Activated CD4-positive, alpha-beta memory T cell treated with anti-CD3 and anti-CD28 coated beads for 36 hours (primary cell): ENCODE data around the gene GPRIN3. TPM values are rescaled to one million over a fixed set of nuclear protein-coding genes. Genes with fewer than 3 reads are reported as not detected.
"Not testable (repeated sequence)": the region's sequence is repeated elsewhere in the genome, so short reads cannot be mapped to it uniquely, and the experiment has no call there.

Experiments used
- CTCF ChIA-PET: fragments of 350-600 bp; sonication (Branson Sonifier 250); formaldehyde crosslinking; loops from one replicate; lab custom pipeline; 2021; ENCODE audit warnings: antibody characterized with exemption, inconsistent platforms; lab: Charles Lee
- POLR2A ChIA-PET: fragments of 350-600 bp; sonication (Branson Sonifier 250); formaldehyde crosslinking; loops from one replicate; lab custom pipeline; 2021; ENCODE audit warnings: antibody characterized with exemption; lab: Charles Lee
- DNase-seq: peaks from one replicate; pipeline ENCODE4 v3.0.0-alpha.2; 2020
- H3K27ac Mint-ChIP-seq: one replicate; pipeline ENCODE4 v1.8.0; 2021; ENCODE audit warnings: mixed read lengths
- H3K27me3 Mint-ChIP-seq: one replicate; pipeline ENCODE4 v1.8.0; 2021; ENCODE audit warnings: mixed read lengths
- H3K36me3 Mint-ChIP-seq: one replicate; pipeline ENCODE4 v1.8.0; 2021; ENCODE audit warnings: mixed read lengths
- H3K4me1 Mint-ChIP-seq: one replicate; pipeline ENCODE4 v1.8.0; 2021; ENCODE audit warnings: low read depth, mixed read lengths
- H3K4me3 Mint-ChIP-seq: one replicate; pipeline ENCODE4 v1.8.0; 2021; ENCODE audit warnings: mild to moderate bottlenecking, mixed read lengths
- H3K9me3 Mint-ChIP-seq: one replicate; pipeline ENCODE4 v1.8.0; 2021; ENCODE audit warnings: mixed read lengths
- intact Hi-C: fragments of 100-400 bp; cut with micrococcal nuclease; formaldehyde crosslinking; loops from one replicate; pipeline ENCODE4 v1.15.1; 2023
- total RNA-seq, 2 experiments: library from RNA; stranded (reverse); gene quantifications; one replicate each; pipeline ENCODE4 v1.2.3, GENCODE V29; 2021

Gene GPRIN3
- total RNA-seq, 2 experiments from 2014 or later = 20.0 to 22.7 TPM

GRCh38 chr4:89217604-89218003 is 90.0 kb downstream of the GPRIN3 start:
- Mint-ChIP-seq H3K36me3 (no peaks in the 10 kb centered on the region), H3K9me3 (no peaks in the 10 kb centered on the region), H3K27ac (no peak overlapping the region), H3K4me1 (peaks cover 8% of the 10 kb centered on the region), H3K4me3 (no peak overlapping the region), H3K27me3 (peaks cover 2% of the 10 kb centered on the region)
- POLR2A ChIA-PET = no interaction called here
- intact Hi-C loops = no loop called here
- DNase-seq = no peak
- CTCF ChIA-PET = interaction anchor here (0.7 to 2.4 kb wide), 2 partner anchors 9 to 43 kb away, joined by 3 to 15 read pairs; no protein-coding TSS in a partner anchor

GRCh38 chr4:89216866-89217265 is 90.7 kb downstream of the GPRIN3 start:
- ChIA-PET CTCF (interaction anchor here (2.4 kb wide), 1 partner anchor 9 kb away, joined by 15 read pairs; no protein-coding TSS in a partner anchor), POLR2A (no interaction called here)
- H3K4me3 Mint-ChIP-seq = no peak overlapping the region
- H3K4me1 Mint-ChIP-seq = peaks cover 2% of the 10 kb centered on the region
- no peaks in the 10 kb centered on the region for H3K9me3 Mint-ChIP-seq
- H3K36me3 Mint-ChIP-seq = no peaks in the 10 kb centered on the region
- H3K27ac Mint-ChIP-seq = no peak overlapping the region
- H3K27me3 Mint-ChIP-seq = peaks cover 2% of the 10 kb centered on the region
- no peak for DNase-seq
- intact Hi-C loops = no loop called here

- H3K9me3 Mint-ChIP-seq = no peaks in the 10 kb centered on the region
Measured at GRCh38 chr4:89216422-89216821, 91.2 kb downstream of the GPRIN3 start.

GRCh38 chr4:89215736-89216135 is 91.9 kb downstream of the GPRIN3 start:
- intact Hi-C loops = no loop called here
- Mint-ChIP-seq H3K27me3 (peaks cover 3% of the 10 kb centered on the region), H3K4me1 (no peaks in the 10 kb centered on the region), H3K9me3 (no peaks in the 10 kb centered on the region), H3K27ac (no peak overlapping the region), H3K4me3 (no peak overlapping the region), H3K36me3 (no peaks in the 10 kb centered on the region)
- POLR2A ChIA-PET = no interaction called here
- CTCF ChIA-PET = no interaction called here
- no peak for DNase-seq

More at GRCh38 chr4:89216422-89216821, 91.2 kb downstream of the GPRIN3 start:
- POLR2A ChIA-PET = no interaction called here
- intact Hi-C loops = no loop called here
- Mint-ChIP-seq H3K27ac (no peak overlapping the region), H3K27me3 (peaks cover 2% of the 10 kb centered on the region), H3K4me1 (no peaks in the 10 kb centered on the region), H3K4me3 (no peak overlapping the region), H3K36me3 (no peaks in the 10 kb centered on the region)
- no peak for DNase-seq
- CTCF ChIA-PET = interaction anchor here (2.4 kb wide), 1 partner anchor 10 kb away, joined by 15 read pairs; no protein-coding TSS in a partner anchor

- Mint-ChIP-seq H3K27ac (no peak overlapping the region), H3K27me3 (peaks cover 3% of the 10 kb centered on the region), H3K4me3 (no peak overlapping the region), H3K36me3 (no peaks in the 10 kb centered on the region), H3K9me3 (peaks cover 5% of the 10 kb centered on the region), H3K4me1 (no peaks in the 10 kb centered on the region)
- intact Hi-C loops = no loop called here
- POLR2A ChIA-PET = no interaction called here
- CTCF ChIA-PET = no interaction called here
- DNase-seq = no peak
Measured at GRCh38 chr4:89214308-89214707, 93.3 kb downstream of the GPRIN3 start.

GRCh38 chr4:89213382-89213701 is 94.3 kb downstream of the GPRIN3 start:
- ChIA-PET POLR2A (no interaction called here), CTCF (no interaction called here)
- Mint-ChIP-seq H3K36me3 (no peaks in the 10 kb centered on the region), H3K4me3 (no peak overlapping the region), H3K9me3 (peaks cover 5% of the 10 kb centered on the region), H3K27ac (no peak overlapping the region), H3K4me1 (no peaks in the 10 kb centered on the region), H3K27me3 (peaks cover 6% of the 10 kb centered on the region)
- DNase-seq = no peak
- intact Hi-C loops = no loop called here

- intact Hi-C loops = no loop called here
- H3K36me3 Mint-ChIP-seq = no peaks in the 10 kb centered on the region
- no peaks in the 10 kb centered on the region for H3K4me1 Mint-ChIP-seq
- H3K27ac Mint-ChIP-seq = no peak overlapping the region
- ChIA-PET CTCF (no interaction called here), POLR2A (no interaction called here)
- no peak overlapping the region for H3K4me3 Mint-ChIP-seq
- DNase-seq = no peak
- H3K9me3 Mint-ChIP-seq = peaks cover 9% of the 10 kb centered on the region
- peaks cover 9% of the 10 kb centered on the region for H3K27me3 Mint-ChIP-seq
Measured at GRCh38 chr4:89212666-89213381, 94.8 kb downstream of the GPRIN3 start.

- Mint-ChIP-seq H3K4me3 (no peak overlapping the region), H3K36me3 (no peaks in the 10 kb centered on the region), H3K9me3 (peaks cover 6% of the 10 kb centered on the region), H3K27ac (no peak overlapping the region), H3K27me3 (peaks cover 12% of the 10 kb centered on the region), H3K4me1 (no peaks in the 10 kb centered on the region)
- DNase-seq = no peak
- intact Hi-C loops = no loop called here
- POLR2A ChIA-PET = no interaction called here
- CTCF ChIA-PET = no interaction called here
Measured at GRCh38 chr4:89204624-89205023, 103.0 kb downstream of the GPRIN3 start.

- ChIA-PET POLR2A (no interaction called here), CTCF (no interaction called here)
- no peak overlapping the region for H3K27ac Mint-ChIP-seq
- DNase-seq = no peak
- no peak overlapping the region for H3K4me3 Mint-ChIP-seq
- intact Hi-C loops = no loop called here
- peaks cover 6% of the 10 kb centered on the region for H3K9me3 Mint-ChIP-seq
- H3K4me1 Mint-ChIP-seq = no peaks in the 10 kb centered on the region
- H3K27me3 Mint-ChIP-seq = peaks cover 12% of the 10 kb centered on the region
- no peaks in the 10 kb centered on the region for H3K36me3 Mint-ChIP-seq
Measured at GRCh38 chr4:89203902-89204301, 103.7 kb downstream of the GPRIN3 start.

GRCh38 chr4:89199394-89199793 is 108.2 kb downstream of the GPRIN3 start:
- POLR2A ChIA-PET, CTCF ChIA-PET, intact Hi-C loops, H3K4me1 Mint-ChIP-seq, H3K27ac Mint-ChIP-seq, H3K27me3 Mint-ChIP-seq, H3K36me3 Mint-ChIP-seq, H3K4me3 Mint-ChIP-seq, DNase-seq, H3K9me3 Mint-ChIP-seq: not testable (repeated sequence)

GRCh38 chr4:89197920-89198319 is 109.7 kb downstream of the GPRIN3 start:
- Mint-ChIP-seq H3K36me3 (no peaks in the 10 kb centered on the region), H3K27me3 (peaks cover 6% of the 10 kb centered on the region), H3K4me1 (no peaks in the 10 kb centered on the region), H3K4me3 (no peak overlapping the region), H3K9me3 (no peaks in the 10 kb centered on the region), H3K27ac (no peak overlapping the region)
- intact Hi-C loops = no loop called here
- ChIA-PET POLR2A (no interaction called here), CTCF (interaction anchor here (0.6 kb wide), 1 partner anchor 46 kb away, joined by 3 read pairs; no protein-coding TSS in a partner anchor)
- no peak for DNase-seq

GRCh38 chr4:89196745-89197144 is 110.9 kb downstream of the GPRIN3 start:
- no peaks in the 10 kb centered on the region for H3K4me1 Mint-ChIP-seq
- no peaks in the 10 kb centered on the region for H3K9me3 Mint-ChIP-seq
- no peak overlapping the region for H3K27ac Mint-ChIP-seq
- CTCF ChIA-PET = no interaction called here
- no peak overlapping the region for H3K4me3 Mint-ChIP-seq
- intact Hi-C loops = no loop called here
- H3K36me3 Mint-ChIP-seq = no peaks in the 10 kb centered on the region
- H3K27me3 Mint-ChIP-seq = peaks cover 10% of the 10 kb centered on the region
- no peak for DNase-seq
- POLR2A ChIA-PET = no interaction called here

GRCh38 chr4:89196056-89196674 is 111.4 kb downstream of the GPRIN3 start:
- Mint-ChIP-seq H3K4me1 (no peaks in the 10 kb centered on the region), H3K4me3 (no peak overlapping the region), H3K27ac (no peak overlapping the region), H3K9me3 (no peaks in the 10 kb centered on the region), H3K27me3 (peaks cover 8% of the 10 kb centered on the region), H3K36me3 (no peaks in the 10 kb centered on the region)
- DNase-seq = no peak
- intact Hi-C loops = no loop called here
- CTCF ChIA-PET = no interaction called here
- POLR2A ChIA-PET = no interaction called here
